ENCODE data around the gene THPO. TPM values are rescaled to one million over a fixed set of nuclear protein-coding genes. Genes with fewer than 3 reads are reported as not detected.

THPO gene
- total and polyA plus RNA-seq, 9 of the 15 experiments (the other 6 are each of a cell fraction or from before 2014, with no cell fraction given) = 0.11 to 1.1 (median 0.35) TPM; not detected in 1

DNA sequence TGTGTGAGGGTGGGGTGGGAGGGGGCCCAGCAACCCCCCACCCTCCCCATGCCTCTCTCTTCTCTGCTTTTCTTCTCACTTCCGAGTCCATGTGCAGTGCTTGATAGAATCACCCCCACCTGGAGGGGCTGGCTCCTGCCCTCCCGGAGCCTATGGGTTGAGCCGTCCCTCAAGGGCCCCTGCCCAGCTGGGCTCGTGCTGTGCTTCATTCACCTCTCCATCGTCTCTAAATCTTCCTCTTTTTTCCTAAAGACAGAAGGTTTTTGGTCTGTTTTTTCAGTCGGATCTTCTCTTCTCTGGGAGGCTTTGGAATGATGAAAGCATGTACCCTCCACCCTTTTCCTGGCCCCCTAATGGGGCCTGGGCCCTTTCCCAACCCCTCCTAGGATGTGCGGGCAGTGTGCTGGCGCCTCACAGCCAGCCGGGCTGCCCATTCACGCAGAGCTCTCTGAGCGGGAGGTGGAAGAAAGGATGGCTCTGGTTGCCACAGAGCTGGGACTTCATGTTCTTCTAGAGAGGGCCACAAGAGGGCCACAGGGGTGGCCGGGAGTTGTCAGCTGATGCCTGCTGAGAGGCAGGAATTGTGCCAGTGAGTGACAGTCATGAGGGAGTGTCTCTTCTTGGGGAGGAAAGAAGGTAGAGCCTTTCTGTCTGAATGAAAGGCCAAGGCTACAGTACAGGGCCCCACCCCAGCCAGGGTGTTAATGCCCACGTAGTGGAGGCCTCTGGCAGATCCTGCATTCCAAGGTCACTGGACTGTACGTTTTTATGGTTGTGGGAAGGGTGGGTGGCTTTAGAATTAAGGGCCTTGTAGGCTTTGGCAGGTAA lies 32.5 kb downstream of the THPO start (continued):
- no peak for TF ChIP-seq HMBOX1 (IDR thresholded peaks at IDR 0.05)
- peak; percentile 56; the same call in 1 of the 2 replicates for TF ChIP-seq TOE1 (IDR thresholded peaks at IDR 0.05; ENCODE audit: borderline replicate concordance)
- TF ChIP-seq TOE1 (CRISPR knock-in tag; IDR thresholded peaks at IDR 0.05; ENCODE audit: borderline replicate concordance, low read depth) = no peak
- no peak for TF ChIP-seq SAP30 (IDR thresholded peaks at IDR 0.05; ENCODE audit: borderline replicate concordance, insufficient read depth, low read depth, low read length, poor library complexity, severe bottlenecking)
- no peak for TF ChIP-seq PHF8 (IDR thresholded peaks at IDR 0.05; ENCODE audit: borderline replicate concordance, low read length)
- TF ChIP-seq LCOR (CRISPR knock-in tag; IDR thresholded peaks at IDR 0.05) = no peak
- TF ChIP-seq TSC22D4 (tag; IDR thresholded peaks at IDR 0.05) = no peak
- TF ChIP-seq DACH1 (IDR thresholded peaks at IDR 0.05; ENCODE audit: partially characterized antibody) = peak; percentile 91
- no peak for TF ChIP-seq BCOR (IDR thresholded peaks at IDR 0.05)
- no peak for TF ChIP-seq ZBTB49 (CRISPR knock-in tag; IDR thresholded peaks at IDR 0.05; ENCODE audit: borderline replicate concordance)
- TF ChIP-seq GATA2 (CRISPR knock-in tag; IDR thresholded peaks at IDR 0.05) = no peak
- no peak for TF ChIP-seq ZNF764 (CRISPR knock-in tag; IDR thresholded peaks at IDR 0.05; ENCODE audit: low read depth)
- peak; percentile 30; the same call in 1 of the 2 replicates for TF ChIP-seq EP400 (IDR thresholded peaks at IDR 0.05)
- TF ChIP-seq, protein P1, sequence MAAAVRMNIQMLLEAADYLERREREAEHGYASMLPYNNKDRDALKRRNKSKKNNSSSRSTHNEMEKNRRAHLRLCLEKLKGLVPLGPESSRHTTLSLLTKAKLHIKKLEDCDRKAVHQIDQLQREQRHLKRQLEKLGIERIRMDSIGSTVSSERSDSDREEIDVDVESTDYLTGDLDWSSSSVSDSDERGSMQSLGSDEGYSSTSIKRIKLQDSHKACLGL (CRISPR knock-in tag; IDR thresholded peaks at IDR 0.05; ENCODE audit: borderline replicate concordance, poor library complexity, severe bottlenecking) = no peak
- TF ChIP-seq ZNF699 (CRISPR knock-in tag; IDR thresholded peaks at IDR 0.05; ENCODE audit: insufficient replicate concordance) = no peak
- TF ChIP-seq ZNF277 (CRISPR knock-in tag; IDR thresholded peaks at IDR 0.05; ENCODE audit: borderline replicate concordance) = no peak
- no peak for TF ChIP-seq FOXA1 (IDR thresholded peaks at IDR 0.05; ENCODE audit: borderline replicate concordance)
- no peak for TF ChIP-seq RNF219 (CRISPR knock-in tag; IDR thresholded peaks at IDR 0.05)
- TF ChIP-seq RBM15 (IDR thresholded peaks at IDR 0.05; ENCODE audit: insufficient read depth, low read length) = no peak

All from K562 (cell line).